ENCODE data around the gene GCNA. TPM values are rescaled to one million over a fixed set of nuclear protein-coding genes. Genes with fewer than 3 reads are reported as not detected.
"Not testable (repeated sequence)": the region's sequence is repeated elsewhere in the genome, so short reads cannot be mapped to it uniquely, and the experiment has no call there.

GCNA gene
- total and polyA plus RNA-seq, 2 experiments from 2014 or later, result 1.2 to 1.5 TPM

DNA sequence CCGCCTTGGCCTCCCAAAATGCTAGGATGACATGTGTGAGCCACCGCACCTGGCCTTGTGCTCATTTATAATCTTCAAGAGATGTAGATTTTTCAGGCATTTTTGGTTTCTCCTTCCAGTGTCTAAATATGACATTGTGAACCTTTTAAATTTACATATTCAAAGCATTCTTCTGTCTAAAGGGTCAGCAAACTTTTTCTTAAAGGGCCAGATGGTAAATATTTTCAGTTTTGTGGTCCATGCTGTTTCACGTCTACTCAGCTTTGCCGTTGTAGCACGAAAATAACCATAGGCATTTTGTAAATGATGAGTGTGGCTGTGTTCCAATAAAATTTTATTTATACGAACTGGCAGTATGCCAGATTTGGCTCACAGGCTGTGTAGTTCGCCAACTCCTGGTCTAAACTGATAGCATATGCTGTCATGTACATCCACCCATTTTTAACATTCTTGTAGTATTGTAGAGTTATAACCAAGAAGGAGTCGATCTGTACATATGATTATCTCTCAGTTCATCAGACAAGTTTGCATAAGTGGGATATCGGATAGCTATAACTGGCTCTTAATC lies 12.7 kb upstream of the GCNA start:
- no peaks in the 10 kb centered on the region for H3K9me2 ChIP-seq (ENCODE audit: insufficient read depth)
- H3K27me3 ChIP-seq (ENCODE audit: insufficient read depth), result no peaks in the 10 kb centered on the region
- no peaks in the 10 kb centered on the region for H3F3A ChIP-seq (replicated peaks; ENCODE audit: low read depth)
- Mint-ChIP-seq H3K36me3 (ENCODE audit: low read depth) (peaks cover 87% of the 10 kb centered on the region), H3K4me1 (no peaks in the 10 kb centered on the region), H3K4me3 (no peak overlapping the region), H3K27me3 (ENCODE audit: insufficient read depth, low read depth, poor library complexity) (peaks cover 2% of the 10 kb centered on the region), H3K9me3 (no peaks in the 10 kb centered on the region), H3K27ac (no peak overlapping the region)
- H3K4me1 ChIP-seq (ENCODE audit: insufficient read depth), result no peaks in the 10 kb centered on the region
- no peak for ATAC-seq
- no peak overlapping the region for H2AFZ ChIP-seq
- H3K79me2 ChIP-seq (replicated peaks; ENCODE audit: insufficient read depth), result no peaks in the 10 kb centered on the region
- no peak for DNase-seq (ENCODE audit: low spot score)
- H3K27ac ChIP-seq (ENCODE audit: low read depth), result no peak overlapping the region
- no peak overlapping the region for H3K4me2 ChIP-seq
- no peak overlapping the region for H3K4me3 ChIP-seq
- peaks cover 61% of the 10 kb centered on the region for H3K36me3 ChIP-seq (ENCODE audit: insufficient read depth)
- TF ChIP-seq EZH2phosphoT487 (IDR thresholded peaks at IDR 0.05; ENCODE audit: unreplicated experiment) (no peak), POLR2AphosphoS5 (IDR thresholded peaks at IDR 0.05; ENCODE audit: low read depth) (no peak), CREB1 (CRISPR knock-in tag; IDR thresholded peaks at IDR 0.05; ENCODE audit: low read depth) (no peak), EZH2 (IDR thresholded peaks at IDR 0.05; ENCODE audit: low read depth, unreplicated experiment) (no peak), NANOG (IDR thresholded peaks at IDR 0.05; ENCODE audit: borderline replicate concordance) (no peak), ETS1 (IDR thresholded peaks at IDR 0.05) (no peak), STAT1 (IDR thresholded peaks at IDR 0.05; ENCODE audit: unreplicated experiment) (no peak)
- TF ChIP-seq, protein P1, sequence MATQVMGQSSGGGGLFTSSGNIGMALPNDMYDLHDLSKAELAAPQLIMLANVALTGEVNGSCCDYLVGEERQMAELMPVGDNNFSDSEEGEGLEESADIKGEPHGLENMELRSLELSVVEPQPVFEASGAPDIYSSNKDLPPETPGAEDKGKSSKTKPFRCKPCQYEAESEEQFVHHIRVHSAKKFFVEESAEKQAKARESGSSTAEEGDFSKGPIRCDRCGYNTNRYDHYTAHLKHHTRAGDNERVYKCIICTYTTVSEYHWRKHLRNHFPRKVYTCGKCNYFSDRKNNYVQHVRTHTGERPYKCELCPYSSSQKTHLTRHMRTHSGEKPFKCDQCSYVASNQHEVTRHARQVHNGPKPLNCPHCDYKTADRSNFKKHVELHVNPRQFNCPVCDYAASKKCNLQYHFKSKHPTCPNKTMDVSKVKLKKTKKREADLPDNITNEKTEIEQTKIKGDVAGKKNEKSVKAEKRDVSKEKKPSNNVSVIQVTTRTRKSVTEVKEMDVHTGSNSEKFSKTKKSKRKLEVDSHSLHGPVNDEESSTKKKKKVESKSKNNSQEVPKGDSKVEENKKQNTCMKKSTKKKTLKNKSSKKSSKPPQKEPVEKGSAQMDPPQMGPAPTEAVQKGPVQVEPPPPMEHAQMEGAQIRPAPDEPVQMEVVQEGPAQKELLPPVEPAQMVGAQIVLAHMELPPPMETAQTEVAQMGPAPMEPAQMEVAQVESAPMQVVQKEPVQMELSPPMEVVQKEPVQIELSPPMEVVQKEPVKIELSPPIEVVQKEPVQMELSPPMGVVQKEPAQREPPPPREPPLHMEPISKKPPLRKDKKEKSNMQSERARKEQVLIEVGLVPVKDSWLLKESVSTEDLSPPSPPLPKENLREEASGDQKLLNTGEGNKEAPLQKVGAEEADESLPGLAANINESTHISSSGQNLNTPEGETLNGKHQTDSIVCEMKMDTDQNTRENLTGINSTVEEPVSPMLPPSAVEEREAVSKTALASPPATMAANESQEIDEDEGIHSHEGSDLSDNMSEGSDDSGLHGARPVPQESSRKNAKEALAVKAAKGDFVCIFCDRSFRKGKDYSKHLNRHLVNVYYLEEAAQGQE (IDR thresholded peaks at IDR 0.05; ENCODE audit: unreplicated experiment), result no peak
- no peaks in the 10 kb centered on the region for H4K20me1 ChIP-seq (replicated peaks; ENCODE audit: insufficient read depth)

DNA sequence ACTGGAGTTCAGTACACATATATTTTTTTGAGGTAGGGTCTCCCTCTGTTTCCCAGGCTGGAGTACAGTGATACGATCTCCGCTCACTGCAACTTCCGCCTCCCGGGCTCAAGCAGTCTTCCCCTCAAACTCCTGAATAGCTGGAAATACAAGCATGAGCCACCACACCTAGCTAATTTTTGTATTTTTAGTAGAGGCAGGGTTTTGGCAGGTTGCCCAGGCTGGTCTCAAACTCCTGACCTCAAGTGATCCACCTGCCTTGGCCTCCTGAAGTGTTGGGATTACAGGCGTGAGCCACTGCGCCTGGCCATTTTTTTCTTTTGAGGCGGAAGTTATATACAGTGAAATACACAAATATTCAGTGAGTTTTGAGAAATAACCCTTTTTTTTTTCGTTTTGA lies 6.8 kb upstream of the GCNA start:
- not testable (repeated sequence) for H3F3A ChIP-seq (replicated peaks; ENCODE audit: low read depth); H3K4me1 Mint-ChIP-seq; ATAC-seq; H3K9me2 ChIP-seq (ENCODE audit: insufficient read depth); H3K4me2 ChIP-seq; H3K27me3 Mint-ChIP-seq (ENCODE audit: insufficient read depth, low read depth, poor library complexity); H3K27me3 ChIP-seq (ENCODE audit: insufficient read depth); H3K9me3 Mint-ChIP-seq; H3K79me2 ChIP-seq (replicated peaks; ENCODE audit: insufficient read depth); H4K20me1 ChIP-seq (replicated peaks; ENCODE audit: insufficient read depth); H3K4me1 ChIP-seq (ENCODE audit: insufficient read depth); H3K27ac ChIP-seq (ENCODE audit: low read depth); DNase-seq (ENCODE audit: low spot score); H3K4me3 Mint-ChIP-seq; H3K4me3 ChIP-seq; H2AFZ ChIP-seq; H3K27ac Mint-ChIP-seq
- H3K36me3 ChIP-seq (ENCODE audit: insufficient read depth), result peaks cover 34% of the 10 kb centered on the region
- peaks cover 81% of the 10 kb centered on the region for H3K36me3 Mint-ChIP-seq (ENCODE audit: low read depth)

All from GM23338 (cell line).